Muscle of arm (tissue), 14 donors: ENCODE results near the gene E2F4. TPM values are rescaled to one million over a fixed set of nuclear protein-coding genes. Genes with fewer than 3 reads are reported as not detected.

ENCODE experiments used
- DNase-seq: peaks from one replicate; pipeline ENCODE4 v3.0.0-alpha.2; 2013
- long read RNA-seq, 11 donors: transcript quantifications; one replicate each; lab custom pipeline, GENCODE V29; 2026
- polyA plus RNA-seq, 12 donors: library from polyadenylated mRNA; unstranded; fragments of 120-200 nt; gene quantifications; one replicate each; pipeline ENCODE4 v1.2.1, GENCODE V29; 2013; ENCODE audit not compliant: insufficient read length in 12 of 12

The E2F4 gene, protein sequence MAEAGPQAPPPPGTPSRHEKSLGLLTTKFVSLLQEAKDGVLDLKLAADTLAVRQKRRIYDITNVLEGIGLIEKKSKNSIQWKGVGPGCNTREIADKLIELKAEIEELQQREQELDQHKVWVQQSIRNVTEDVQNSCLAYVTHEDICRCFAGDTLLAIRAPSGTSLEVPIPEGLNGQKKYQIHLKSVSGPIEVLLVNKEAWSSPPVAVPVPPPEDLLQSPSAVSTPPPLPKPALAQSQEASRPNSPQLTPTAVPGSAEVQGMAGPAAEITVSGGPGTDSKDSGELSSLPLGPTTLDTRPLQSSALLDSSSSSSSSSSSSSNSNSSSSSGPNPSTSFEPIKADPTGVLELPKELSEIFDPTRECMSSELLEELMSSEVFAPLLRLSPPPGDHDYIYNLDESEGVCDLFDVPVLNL
- 10 to 100 TPM in 11 of 12 donors, not detected in 1; 29.4 to 85.1 (median 41.0) TPM for polyA plus RNA-seq
- long read RNA-seq, donor 1, transcript E2F4-201 (10 exons, 2,096 nt) = major isoform, 6 of 25 reads
- long read RNA-seq, donor 1, partial matches to known transcripts = 17 of 25 reads
- long read RNA-seq, donor 1, other reads (novel, unspliced or antisense) = 0 of 25 reads
- long read RNA-seq, donor 2, transcript E2F4-201 (10 exons, 2,096 nt) = major isoform, 8 of 9 reads
- long read RNA-seq, donor 2, partial matches to known transcripts = 0 of 9 reads
- long read RNA-seq, donor 2, other reads (novel, unspliced or antisense) = 0 of 9 reads
- long read RNA-seq, donor 3, partial matches to known transcripts = 0 of 5 reads
- long read RNA-seq, donor 3, other reads (novel, unspliced or antisense) = 0 of 5 reads
- long read RNA-seq, donor 4, partial matches to known transcripts = 0 of 4 reads
- long read RNA-seq, donor 4, other reads (novel, unspliced or antisense) = 0 of 4 reads
- long read RNA-seq, donor 5, transcript E2F4-201 (10 exons, 2,096 nt) = major isoform, 11 of 13 reads
- long read RNA-seq, donor 5, partial matches to known transcripts = 0 of 13 reads
- long read RNA-seq, donor 5, other reads (novel, unspliced or antisense) = 0 of 13 reads
- long read RNA-seq, donor 6, partial matches to known transcripts = 6 of 10 reads
- long read RNA-seq, donor 6, other reads (novel, unspliced or antisense) = 0 of 10 reads
- long read RNA-seq, donor 7, partial matches to known transcripts = 0 of 2 reads
- long read RNA-seq, donor 7, other reads (novel, unspliced or antisense) = 0 of 2 reads
- long read RNA-seq, donor 8, transcript E2F4-201 (10 exons, 2,096 nt) = major isoform, 12 of 15 reads
- long read RNA-seq, donor 8, partial matches to known transcripts = 0 of 15 reads
- long read RNA-seq, donor 8, other reads (novel, unspliced or antisense) = 0 of 15 reads
- long read RNA-seq, donor 9, partial matches to known transcripts = 0 of 3 reads
- long read RNA-seq, donor 9, other reads (novel, unspliced or antisense) = 0 of 3 reads
- long read RNA-seq, donor 10, transcript E2F4-201 (10 exons, 2,096 nt) = major isoform, 6 of 10 reads
- long read RNA-seq, donor 10, partial matches to known transcripts = 0 of 10 reads
- long read RNA-seq, donor 10, other reads (novel, unspliced or antisense) = 0 of 10 reads
- long read RNA-seq, donor 11, transcript E2F4-201 (10 exons, 2,096 nt) = major isoform, 10 of 11 reads
- long read RNA-seq, donor 11, partial matches to known transcripts = 0 of 11 reads
- long read RNA-seq, donor 11, other reads (novel, unspliced or antisense) = 0 of 11 reads

GRCh38 chr16:67191995-67192681, at the start of gene E2F4:
Gene E2F4, plus strand, starts transcription at chr16:67192155. Its CDS starts 73 bp downstream, at chr16:67192228.
- DNase-seq = peak; percentile 91

DNA sequence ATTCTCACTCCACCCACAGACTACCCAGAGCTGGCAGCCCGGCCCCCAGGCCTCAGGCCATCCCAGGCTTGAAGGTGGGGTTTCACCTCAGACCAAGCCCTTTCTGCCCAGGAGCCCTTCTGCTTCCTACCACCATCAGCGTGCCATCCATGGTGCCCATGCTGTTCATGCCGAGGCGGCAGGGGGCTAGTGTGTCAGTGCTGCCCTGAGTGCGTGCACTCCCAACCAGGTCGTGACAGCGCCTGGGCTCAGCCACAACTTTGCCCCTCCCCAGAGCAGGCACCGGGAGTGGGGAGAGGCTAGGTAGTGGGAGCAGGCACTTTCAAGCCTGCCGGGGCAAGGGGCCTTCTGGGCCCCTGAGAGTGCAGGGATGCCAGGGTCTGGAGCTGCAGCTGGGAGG, 49.6 kb upstream of the E2F4 start:
- no peak for DNase-seq

DNA sequence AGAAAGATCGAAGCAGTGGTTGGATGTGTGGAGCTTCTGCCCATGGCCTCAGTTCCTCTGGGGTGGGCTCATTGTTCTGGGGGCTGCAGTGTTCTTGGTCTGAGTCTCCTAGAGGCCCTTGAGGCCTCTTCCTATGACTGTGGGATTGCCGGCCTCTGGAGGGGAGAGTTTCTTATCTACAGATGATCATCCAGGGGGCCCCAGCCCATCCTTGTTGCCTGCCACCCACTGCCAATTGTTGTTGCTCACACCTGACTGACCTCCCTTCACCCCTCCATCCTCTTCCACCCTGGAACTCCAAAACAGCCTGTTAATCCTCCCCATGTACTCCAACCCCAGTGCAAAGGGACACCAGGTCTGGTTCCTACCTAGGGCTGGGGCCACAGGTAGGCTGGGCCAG, 47.0 kb upstream of the E2F4 start:
- DNase-seq = no peak

GRCh38 chr16:67145746-67146145, 46.2 kb upstream of the E2F4 start:
- DNase-seq = no peak

DNA sequence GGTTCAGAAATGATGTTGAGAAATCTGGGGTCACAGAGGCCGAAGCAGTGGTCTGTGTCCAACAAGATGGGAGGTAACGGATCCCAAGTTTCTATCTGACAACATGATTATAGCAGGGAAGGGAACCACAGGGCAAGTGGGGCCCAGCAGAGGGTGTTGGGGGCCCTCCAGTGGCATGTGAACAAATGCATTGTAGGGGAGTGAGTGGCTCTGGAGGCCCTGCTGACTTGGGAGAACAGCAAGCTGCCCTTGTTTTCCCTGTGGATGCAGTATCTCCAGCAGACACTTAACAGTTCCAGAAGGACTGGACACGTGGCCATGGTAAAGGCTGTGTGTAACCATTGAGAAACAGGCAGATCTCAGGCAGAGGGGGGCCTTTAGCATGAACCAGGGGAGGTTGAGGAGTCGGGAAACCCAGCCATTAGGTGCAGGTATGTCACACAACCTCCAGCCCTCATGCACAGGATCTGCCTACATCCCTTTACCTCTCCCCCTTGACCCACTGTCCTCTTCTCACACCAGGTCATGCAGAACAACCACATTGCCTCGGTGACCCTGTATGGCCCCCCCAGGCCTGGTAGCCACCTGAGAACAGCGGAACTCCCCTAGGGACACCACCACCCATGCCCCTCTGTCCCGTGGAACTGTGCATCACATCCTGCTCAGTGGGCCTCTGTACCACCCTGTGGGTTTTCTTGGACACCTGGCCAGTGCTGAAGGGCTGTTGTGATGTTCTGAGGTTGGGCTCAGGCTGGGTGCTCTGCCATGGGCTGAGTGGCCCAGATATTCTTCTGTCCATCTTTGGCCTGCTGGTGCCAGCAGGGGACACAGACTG, 45.2 kb upstream of the E2F4 start:
- no peak for DNase-seq

DNA sequence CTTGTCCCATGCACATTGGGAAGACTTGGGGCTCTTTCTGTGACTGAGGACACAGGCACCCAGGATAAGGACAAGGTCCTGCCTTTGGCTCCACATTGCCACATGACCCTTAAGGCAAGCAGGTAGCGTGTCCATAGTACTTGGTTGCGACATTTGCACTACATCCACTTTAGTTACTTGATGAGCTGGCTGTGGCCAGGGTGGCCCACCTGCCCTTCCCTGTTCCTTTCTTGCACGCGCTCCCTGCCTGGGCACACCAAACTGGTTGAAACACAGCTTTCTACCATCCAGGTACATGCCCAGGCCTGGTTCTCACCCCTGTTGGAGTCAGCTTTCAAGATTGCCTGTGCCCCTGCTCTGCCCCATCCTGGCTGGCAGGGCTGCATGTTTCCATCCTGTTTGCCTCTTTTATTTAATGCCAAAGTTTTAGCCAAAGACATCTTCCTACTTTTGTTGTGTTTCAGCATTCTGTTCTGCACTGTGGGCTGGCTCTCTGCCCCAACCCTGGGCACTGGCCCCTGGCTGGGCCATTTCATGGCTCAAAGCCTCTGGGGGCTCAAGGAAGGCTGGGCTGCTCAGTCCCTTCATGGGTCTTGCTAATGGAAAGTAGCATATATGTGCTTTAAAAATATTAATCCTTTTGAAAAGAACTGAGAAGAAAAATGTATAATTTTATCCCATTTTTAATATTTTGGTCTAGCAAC, 44.4 kb upstream of the E2F4 start:
- DNase-seq = no peak

GRCh38 chr16:67148221-67148620, 43.7 kb upstream of the E2F4 start:
- no peak for DNase-seq

DNA sequence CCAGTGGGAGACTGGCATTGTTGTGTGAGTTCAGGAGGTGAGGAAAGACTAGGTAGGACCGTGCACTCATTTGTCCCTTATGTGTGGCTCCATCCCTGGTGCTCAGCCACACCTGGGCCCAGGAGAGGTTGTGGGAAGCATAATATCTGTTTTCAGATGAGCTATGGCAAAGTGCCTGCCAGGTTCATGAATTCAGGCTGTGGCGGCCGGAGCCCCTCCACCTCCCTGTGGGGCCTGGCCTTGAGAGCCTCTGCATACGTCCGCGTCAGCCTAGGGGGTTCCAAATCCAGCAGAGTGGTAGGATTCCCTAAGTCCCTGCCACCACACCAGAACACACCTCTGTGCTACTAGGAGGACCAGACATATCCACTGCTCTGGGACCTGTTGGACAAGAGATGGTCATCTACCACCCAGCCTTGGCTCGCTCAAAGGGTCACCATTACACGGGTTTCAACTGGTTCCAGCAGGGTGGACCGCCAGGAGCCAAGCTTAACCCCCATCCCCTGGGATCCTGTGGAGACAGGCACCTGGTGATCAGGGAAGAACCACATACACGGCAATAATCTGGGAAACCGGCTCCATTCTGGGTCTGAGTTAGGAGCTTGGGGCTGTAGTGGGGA, 43.2 kb upstream of the E2F4 start:
- DNase-seq = no peak

- no peak for DNase-seq
These were observed 42.5 kb upstream of the E2F4 start for GRCh38 chr16:67149276-67150046.

DNA sequence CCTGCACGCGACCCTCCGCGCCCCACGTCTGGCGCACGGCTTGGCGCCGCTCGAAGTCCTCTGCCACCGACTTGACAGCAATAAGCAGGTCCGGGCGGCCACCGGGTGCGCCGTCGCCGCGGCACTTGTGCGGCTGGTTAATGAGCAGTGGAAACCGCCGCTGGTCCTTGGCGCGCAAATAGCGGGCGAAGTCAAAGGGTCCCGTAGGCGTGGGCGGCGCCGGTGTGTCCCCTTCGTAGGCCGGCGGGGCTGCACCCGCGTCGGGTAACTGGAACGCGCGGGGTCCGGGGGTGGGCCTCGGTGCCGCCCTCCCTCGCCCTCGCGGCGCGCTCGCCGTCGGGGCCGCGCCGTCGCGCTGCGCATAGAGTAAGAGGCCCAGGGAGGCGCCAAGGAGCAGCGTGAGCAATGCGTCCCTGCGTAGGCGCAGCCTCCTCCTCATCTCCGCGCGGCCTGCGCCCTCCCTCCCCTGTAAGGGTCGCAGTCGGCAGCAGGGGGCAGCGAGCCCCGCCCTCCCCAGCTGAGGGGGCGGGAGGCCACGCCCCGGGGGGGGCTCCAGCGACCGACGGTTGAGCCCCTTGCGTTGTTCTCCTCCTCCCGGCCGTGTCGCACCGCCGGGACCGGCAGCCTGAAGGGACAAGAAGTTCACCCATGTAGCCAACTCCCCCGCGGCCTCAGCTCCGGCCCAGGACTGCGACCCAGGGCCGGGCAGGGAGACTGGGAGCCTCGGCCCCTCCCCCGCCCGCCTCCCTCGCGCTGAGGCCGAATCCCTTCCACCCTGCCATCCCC, 41.7 kb upstream of the E2F4 start:
- peak; percentile 82 for DNase-seq

DNA sequence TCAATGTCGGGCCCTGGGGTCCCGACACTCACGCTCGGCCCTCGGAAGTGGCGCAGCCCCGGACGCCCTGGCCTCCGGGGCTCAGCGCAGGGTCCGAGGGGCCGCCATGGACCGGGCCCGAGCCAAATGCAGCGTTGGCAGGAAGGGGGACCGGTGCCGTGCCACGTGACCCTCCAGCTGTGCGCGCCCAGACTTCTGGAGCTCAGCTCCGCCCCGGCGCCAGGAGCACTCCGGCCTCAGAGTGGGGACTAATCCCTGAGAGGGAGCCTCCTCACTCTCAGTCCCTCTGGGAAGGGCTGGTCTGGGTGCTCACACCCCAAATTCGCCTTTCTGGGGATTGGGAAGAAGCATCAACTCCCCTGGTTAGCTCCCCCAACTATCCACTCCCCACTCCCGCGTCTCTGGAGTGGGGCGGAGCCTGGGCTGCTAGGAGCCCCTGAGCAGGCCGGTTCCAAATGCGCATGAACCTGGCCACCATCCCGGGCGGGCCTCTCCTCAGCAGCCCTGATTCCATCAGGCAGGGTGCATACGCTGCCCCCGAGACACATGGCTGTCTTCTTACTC, 41.0 kb upstream of the E2F4 start, which contains the start of gene B3GNT9:
TSS of gene B3GNT9 (minus strand) at position 166 of the 564 bp plus-strand sequence. CDS start 513 bp downstream, outside the sequence.
- DNase-seq = peak; percentile 91

DNA sequence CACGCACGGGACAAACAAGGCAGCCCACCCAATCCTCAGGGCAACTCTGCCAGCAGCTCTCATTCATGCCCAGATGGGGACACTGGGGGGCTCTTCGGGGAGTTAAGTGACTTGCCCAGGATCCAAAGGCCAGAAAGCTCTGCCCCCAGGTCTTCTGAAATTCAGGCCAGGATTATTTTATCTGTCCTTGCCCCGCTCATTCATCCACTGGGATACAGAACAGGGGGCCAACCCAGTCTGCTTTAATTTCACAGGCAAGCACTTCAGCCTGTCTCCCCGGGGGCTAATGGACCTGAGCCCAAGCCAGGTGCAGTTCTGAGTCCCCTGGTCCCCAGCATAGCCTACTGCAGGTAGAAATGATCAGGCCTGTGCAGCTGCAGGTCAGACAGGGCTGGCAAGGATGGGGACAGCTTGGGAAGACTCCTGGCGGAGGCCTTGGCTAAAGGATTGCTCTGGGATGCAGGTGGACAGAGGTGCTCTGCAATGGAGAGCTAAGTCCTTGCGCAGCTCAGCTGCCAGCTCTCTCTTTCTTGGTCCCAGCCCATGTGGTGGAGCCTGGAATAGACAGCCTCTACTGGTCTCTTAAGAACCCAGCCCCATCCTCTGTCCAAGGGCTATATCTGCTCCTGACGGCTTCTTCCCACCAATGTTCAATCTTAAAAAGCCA, 40.4 kb upstream of the E2F4 start:
- DNase-seq = no peak

DNA sequence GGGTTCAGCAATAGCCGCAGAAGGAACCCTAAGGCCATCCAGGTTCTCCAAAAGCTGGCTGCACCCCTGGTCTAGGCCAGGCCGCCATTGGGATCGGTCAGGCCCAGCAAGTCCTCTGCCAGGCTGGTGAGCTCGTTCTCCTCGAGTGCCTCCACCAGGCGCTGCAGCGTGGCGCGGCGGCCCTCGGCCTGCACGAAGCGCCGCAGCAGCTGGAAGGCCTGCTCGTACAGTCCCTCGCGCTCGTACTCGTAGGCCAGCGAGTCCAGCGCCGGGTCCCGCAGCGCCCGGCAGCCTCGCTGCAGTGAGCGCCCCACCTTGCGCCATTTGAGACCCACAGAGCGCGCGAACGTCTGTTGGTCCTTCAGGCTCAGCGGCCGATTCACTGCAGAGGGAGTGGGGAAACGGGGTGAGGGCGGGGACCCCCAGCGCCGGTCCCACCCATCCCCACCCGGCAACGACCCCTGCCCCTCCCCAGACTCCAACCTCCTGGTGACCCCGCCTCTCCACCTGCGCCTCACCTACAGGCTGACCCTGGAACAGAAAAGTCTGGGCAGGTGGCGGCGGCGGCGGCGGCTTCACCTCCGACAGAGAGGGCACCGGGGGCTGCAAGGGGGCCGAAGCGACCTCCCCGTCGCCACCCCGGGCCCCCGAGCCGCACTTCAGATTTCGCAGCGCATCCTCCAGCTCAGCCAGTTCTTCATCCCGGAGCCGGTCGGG, 37.2 kb upstream of the E2F4 start:
- no peak for DNase-seq

- DNase-seq = peak; percentile 81
These were observed 36.4 kb upstream of the E2F4 start for GRCh38 chr16:67155295-67156142.
